ENCODE data around the gene SLC37A4.

DNA sequence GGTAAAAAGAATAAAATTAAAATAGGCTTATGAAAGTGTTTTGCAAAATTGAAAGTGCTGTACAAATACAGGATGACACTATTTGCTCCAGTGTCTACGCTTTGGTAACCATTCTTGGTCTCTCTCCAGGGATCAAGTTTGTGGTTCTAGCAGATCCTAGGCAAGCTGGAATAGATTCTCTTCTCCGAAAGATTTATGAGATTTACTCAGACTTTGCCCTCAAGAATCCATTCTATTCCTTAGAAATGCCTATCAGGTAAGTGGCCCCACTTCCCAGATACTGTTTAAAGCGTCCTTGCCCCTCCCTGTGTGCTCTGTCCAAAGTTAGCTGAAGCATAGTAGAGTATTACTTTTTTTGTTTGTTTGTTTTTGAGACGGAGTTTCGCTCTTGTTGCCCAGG is 9.0 kb downstream of the SLC37A4 start:
- TF ChIP-seq, protein P1, sequence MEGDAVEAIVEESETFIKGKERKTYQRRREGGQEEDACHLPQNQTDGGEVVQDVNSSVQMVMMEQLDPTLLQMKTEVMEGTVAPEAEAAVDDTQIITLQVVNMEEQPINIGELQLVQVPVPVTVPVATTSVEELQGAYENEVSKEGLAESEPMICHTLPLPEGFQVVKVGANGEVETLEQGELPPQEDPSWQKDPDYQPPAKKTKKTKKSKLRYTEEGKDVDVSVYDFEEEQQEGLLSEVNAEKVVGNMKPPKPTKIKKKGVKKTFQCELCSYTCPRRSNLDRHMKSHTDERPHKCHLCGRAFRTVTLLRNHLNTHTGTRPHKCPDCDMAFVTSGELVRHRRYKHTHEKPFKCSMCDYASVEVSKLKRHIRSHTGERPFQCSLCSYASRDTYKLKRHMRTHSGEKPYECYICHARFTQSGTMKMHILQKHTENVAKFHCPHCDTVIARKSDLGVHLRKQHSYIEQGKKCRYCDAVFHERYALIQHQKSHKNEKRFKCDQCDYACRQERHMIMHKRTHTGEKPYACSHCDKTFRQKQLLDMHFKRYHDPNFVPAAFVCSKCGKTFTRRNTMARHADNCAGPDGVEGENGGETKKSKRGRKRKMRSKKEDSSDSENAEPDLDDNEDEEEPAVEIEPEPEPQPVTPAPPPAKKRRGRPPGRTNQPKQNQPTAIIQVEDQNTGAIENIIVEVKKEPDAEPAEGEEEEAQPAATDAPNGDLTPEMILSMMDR (conservative IDR thresholded peaks at IDR 0.05; ENCODE audit: low read depth, low read length): no peak
- TF ChIP-seq EZH2 (IDR thresholded peaks at IDR 0.05; ENCODE audit: borderline replicate concordance, low read depth, low read length, poor library complexity, severe bottlenecking): no peak
